ENCODE measurements around the gene SLC22A23.
A peak's percentile ranks its signal among the peaks of the same experiment; 100 is the strongest.

SLC22A23 gene

GRCh38 chr6:3358413-3359100, 98.3 kb downstream of the SLC22A23 start:
- Histone ChIP-seq H3K9me3 (ENCODE audit: low read depth, low read length) (no peaks in the 10 kb centered on the region), H3K27ac (no peak overlapping the region), H3K9ac (ENCODE audit: insufficient read length) (no peak overlapping the region), H3K4me3 (no peak overlapping the region), H3K36me3 (ENCODE audit: insufficient read depth, low read length) (no peaks in the 10 kb centered on the region)
- TF ChIP-seq FOXP2 (optimal IDR thresholded peaks at IDR 0.05; ENCODE audit: control extremely low read depth, extremely low read length, insufficient read depth): no peak
- no peak for TF ChIP-seq EZH2 (IDR thresholded peaks at IDR 0.05)
- no peak for TF ChIP-seq POLR2AphosphoS5 (IDR thresholded peaks at IDR 0.05; ENCODE audit: borderline replicate concordance, low read depth, low read length)
- no peak for DNase-seq (ENCODE audit: low read depth, low spot score)

GRCh38 chr6:3357678-3358077, 99.2 kb downstream of the SLC22A23 start:
- TF ChIP-seq POLR2AphosphoS5 (IDR thresholded peaks at IDR 0.05; ENCODE audit: borderline replicate concordance, low read depth, low read length): no peak
- TF ChIP-seq EZH2 (IDR thresholded peaks at IDR 0.05): no peak
- no peak for TF ChIP-seq FOXP2 (optimal IDR thresholded peaks at IDR 0.05; ENCODE audit: control extremely low read depth, extremely low read length, insufficient read depth)
- H3K27ac ChIP-seq: no peak overlapping the region
- H3K4me3 ChIP-seq: no peak overlapping the region
- no peaks in the 10 kb centered on the region for H3K36me3 ChIP-seq (ENCODE audit: insufficient read depth, low read length)
- DNase-seq (ENCODE audit: low read depth, low spot score): no peak
- no peak overlapping the region for H3K9ac ChIP-seq (ENCODE audit: insufficient read length)
- H3K9me3 ChIP-seq (ENCODE audit: low read depth, low read length): no peaks in the 10 kb centered on the region

- no peak for TF ChIP-seq POLR2AphosphoS5 (IDR thresholded peaks at IDR 0.05; ENCODE audit: borderline replicate concordance, low read depth, low read length)
- TF ChIP-seq EZH2 (IDR thresholded peaks at IDR 0.05): no peak
- TF ChIP-seq FOXP2 (optimal IDR thresholded peaks at IDR 0.05; ENCODE audit: control extremely low read depth, extremely low read length, insufficient read depth): no peak
- H3K9ac ChIP-seq (ENCODE audit: insufficient read length): peak overlapping the region; percentile 56
- H3K27ac ChIP-seq: peak overlapping the region; percentile 82; the same call in 1 of the 2 replicates
- DNase-seq (ENCODE audit: low read depth, low spot score): no peak
- peak overlapping the region; percentile 77; the same call in 1 of the 2 replicates for H3K4me3 ChIP-seq
- H3K36me3 ChIP-seq (ENCODE audit: insufficient read depth, low read length): no peaks in the 10 kb centered on the region
- no peaks in the 10 kb centered on the region for H3K9me3 ChIP-seq (ENCODE audit: low read depth, low read length)
Measured at GRCh38 chr6:3356824-3357420, 99.9 kb downstream of the SLC22A23 start.

GRCh38 chr6:3356056-3356823, 100.6 kb downstream of the SLC22A23 start:
- Histone ChIP-seq H3K4me3 (peak overlapping the region; percentile 78), H3K9ac (ENCODE audit: insufficient read length) (peak overlapping the region; percentile 56)

GRCh38 chr6:3355358-3356055, 101.3 kb downstream of the SLC22A23 start:
- H3K4me3 ChIP-seq: peak overlapping the region; percentile 78
- TF ChIP-seq EZH2 (IDR thresholded peaks at IDR 0.05): no peak
- TF ChIP-seq POLR2AphosphoS5 (IDR thresholded peaks at IDR 0.05; ENCODE audit: borderline replicate concordance, low read depth, low read length): no peak
- no peak for TF ChIP-seq FOXP2 (optimal IDR thresholded peaks at IDR 0.05; ENCODE audit: control extremely low read depth, extremely low read length, insufficient read depth)
- DNase-seq (ENCODE audit: low read depth, low spot score): no peak
- H3K36me3 ChIP-seq (ENCODE audit: insufficient read depth, low read length): no peaks in the 10 kb centered on the region
- H3K27ac ChIP-seq: peak overlapping the region; percentile 98
- H3K9ac ChIP-seq (ENCODE audit: insufficient read length): peak overlapping the region; percentile 83
- no peaks in the 10 kb centered on the region for H3K9me3 ChIP-seq (ENCODE audit: low read depth, low read length)

More at GRCh38 chr6:3356056-3356823, 100.6 kb downstream of the SLC22A23 start:
- DNase-seq (ENCODE audit: low read depth, low spot score): no peak
- no peaks in the 10 kb centered on the region for H3K9me3 ChIP-seq (ENCODE audit: low read depth, low read length)
- no peaks in the 10 kb centered on the region for H3K36me3 ChIP-seq (ENCODE audit: insufficient read depth, low read length)
- H3K27ac ChIP-seq: peak overlapping the region; percentile 98
- TF ChIP-seq POLR2AphosphoS5 (IDR thresholded peaks at IDR 0.05; ENCODE audit: borderline replicate concordance, low read depth, low read length) (0 out of 2 replicates have a peak, but pooled peaks have one; percentile 16), FOXP2 (optimal IDR thresholded peaks at IDR 0.05; ENCODE audit: control extremely low read depth, extremely low read length, insufficient read depth) (no peak)

- Histone ChIP-seq H3K4me3 (no peak overlapping the region), H3K9ac (ENCODE audit: insufficient read length) (no peak overlapping the region), H3K27ac (peak overlapping the region; percentile 98), H3K9me3 (ENCODE audit: low read depth, low read length) (no peaks in the 10 kb centered on the region), H3K36me3 (ENCODE audit: insufficient read depth, low read length) (no peaks in the 10 kb centered on the region)
- TF ChIP-seq FOXP2 (optimal IDR thresholded peaks at IDR 0.05; ENCODE audit: control extremely low read depth, extremely low read length, insufficient read depth) (no peak), POLR2AphosphoS5 (IDR thresholded peaks at IDR 0.05; ENCODE audit: borderline replicate concordance, low read depth, low read length) (no peak), EZH2 (IDR thresholded peaks at IDR 0.05) (no peak)
- no peak for DNase-seq (ENCODE audit: low read depth, low spot score)
Measured at GRCh38 chr6:3355011-3355357, 101.9 kb downstream of the SLC22A23 start.

GRCh38 chr6:3353939-3354338, 102.9 kb downstream of the SLC22A23 start:
- H3K27ac ChIP-seq: no peak overlapping the region
- H3K9ac ChIP-seq (ENCODE audit: insufficient read length): no peak overlapping the region
- TF ChIP-seq EZH2 (IDR thresholded peaks at IDR 0.05): no peak
- TF ChIP-seq POLR2AphosphoS5 (IDR thresholded peaks at IDR 0.05; ENCODE audit: borderline replicate concordance, low read depth, low read length): no peak
- TF ChIP-seq FOXP2 (optimal IDR thresholded peaks at IDR 0.05; ENCODE audit: control extremely low read depth, extremely low read length, insufficient read depth): no peak
- H3K9me3 ChIP-seq (ENCODE audit: low read depth, low read length): no peaks in the 10 kb centered on the region
- H3K4me3 ChIP-seq: no peak overlapping the region
- no peaks in the 10 kb centered on the region for H3K36me3 ChIP-seq (ENCODE audit: insufficient read depth, low read length)
- DNase-seq (ENCODE audit: low read depth, low spot score): no peak

All from SK-N-MC (cell line).